Effector CD8-positive, alpha-beta T cell (primary cell): ENCODE data around the gene MAJIN.

Experiments used
- DNase-seq: peaks from one replicate; lab custom pipeline; 2025; lab: John Stamatoyannopoulos, UW

MAJIN gene

GRCh38 chr11:64892411-64892831 is 79.5 kb downstream of the MAJIN start:
- no peak for DNase-seq

- DNase-seq = no peak
Observed at GRCh38 chr11:64891880-64892279, 80.0 kb downstream of the MAJIN start.

DNA sequence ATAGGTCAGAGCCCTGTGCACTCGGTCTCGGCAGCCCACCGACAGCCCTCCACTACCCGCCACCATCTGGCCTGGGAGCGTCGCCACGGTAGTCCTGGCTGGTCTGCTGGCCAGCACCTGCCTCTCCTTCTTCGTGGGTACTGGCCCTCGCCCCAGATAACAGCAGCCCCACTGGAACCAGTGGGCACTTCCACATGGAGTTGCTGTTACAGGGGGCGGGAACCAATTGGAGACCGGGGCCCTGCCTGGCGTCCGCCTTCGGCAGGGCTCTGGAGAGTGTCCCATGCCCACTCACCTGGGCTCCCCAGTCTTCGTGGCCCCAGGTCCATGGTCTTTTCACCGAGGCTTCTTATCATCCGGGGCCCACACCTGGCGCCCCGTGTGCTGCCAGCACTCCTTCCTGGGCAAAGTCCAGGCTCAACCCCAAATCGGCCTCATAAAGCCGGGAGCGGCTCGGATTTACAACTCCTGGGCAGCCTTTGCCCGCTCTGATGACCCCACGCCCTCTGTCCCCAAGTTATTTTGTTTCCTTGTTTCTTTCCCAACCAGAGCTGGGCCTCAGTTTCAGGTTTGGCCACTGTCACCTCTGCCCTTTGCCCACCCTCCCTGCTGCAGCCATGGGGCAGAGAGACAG is 80.6 kb downstream of the MAJIN start:
- no peak for DNase-seq

- DNase-seq = no peak
Observed at GRCh38 chr11:64890522-64890939, 81.4 kb downstream of the MAJIN start.

DNA sequence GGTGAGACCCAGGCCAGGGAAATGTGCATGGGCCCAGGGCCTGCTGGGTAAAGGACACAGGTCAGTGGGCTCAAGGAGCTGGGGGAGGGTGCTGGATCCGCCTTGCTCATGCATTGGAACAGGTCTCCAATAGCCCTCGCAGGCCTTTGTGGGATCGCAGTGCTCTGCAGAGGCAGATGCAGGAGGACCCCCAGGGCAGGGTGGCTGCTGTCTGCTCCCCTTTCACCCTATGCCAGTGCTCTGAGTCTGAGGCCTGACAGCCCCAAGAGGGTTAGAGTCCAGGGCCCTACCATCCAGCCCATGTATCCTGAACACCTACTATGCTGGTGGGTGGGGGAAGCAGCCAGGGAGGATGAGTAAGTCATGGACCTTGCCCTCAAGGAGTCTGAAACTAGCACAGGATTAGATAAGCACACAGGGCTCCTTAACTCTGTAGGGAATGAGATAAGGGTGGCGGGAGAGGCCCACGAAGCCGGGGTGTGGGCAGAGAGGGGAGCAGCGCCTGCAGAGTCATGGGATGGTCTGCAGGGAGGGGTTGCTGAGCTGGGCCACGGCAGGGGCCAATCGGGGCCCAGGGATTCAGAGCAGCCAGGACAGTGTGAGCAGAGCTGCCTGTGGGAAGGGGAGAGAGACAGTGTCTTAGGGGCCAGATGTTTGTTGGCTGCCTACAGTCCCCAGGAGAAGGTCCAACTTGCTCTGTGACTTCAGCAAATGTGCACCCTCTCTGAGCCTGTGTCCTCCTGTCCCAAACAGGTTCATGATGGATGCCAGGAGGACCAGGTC is 83.0 kb downstream of the MAJIN start:
- no peak for DNase-seq

DNA sequence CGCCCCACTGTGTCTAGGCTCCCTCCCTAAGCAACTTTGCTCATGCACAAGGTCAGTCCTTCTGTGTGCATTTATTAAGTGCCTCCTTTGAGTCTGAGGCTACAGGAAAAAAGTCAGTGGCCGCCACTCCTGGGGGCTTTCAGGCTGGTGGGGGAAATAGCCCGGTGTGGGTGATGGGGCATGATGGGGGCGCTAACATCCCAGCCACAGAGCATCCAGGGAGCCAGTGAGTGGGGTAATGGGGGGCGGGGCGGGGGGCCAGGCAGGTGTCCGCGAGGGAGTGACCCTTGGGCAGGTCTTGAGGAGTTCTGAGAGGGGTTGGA is 83.5 kb downstream of the MAJIN start:
- DNase-seq = no peak
